GM12892 (cell line): ENCODE measurements around the gene SLC22A17.

Experiments used
- POLR2A ChIP-seq: IDR thresholded peaks from 2 replicates; pipeline ENCODE4 v1.6.1; 2011; ENCODE audit warnings: low read depth, low read length, control low read depth
- POLR2AphosphoS5 ChIP-seq: IDR thresholded peaks from 2 replicates; pipeline ENCODE4 v1.6.1; 2011; ENCODE audit warnings: low read depth, low read length, control low read depth

- TF ChIP-seq POLR2AphosphoS5 (no peak), POLR2A (no peak)
Observed at GRCh38 chr14:23376482-23377197, 24.0 kb upstream of the SLC22A17 start, which contains the start of gene CMTM5.
